HCT116 (cell line): ENCODE measurements around the gene BCL11B. TPM values are rescaled to one million over a fixed set of nuclear protein-coding genes. Genes with fewer than 3 reads are reported as not detected.
A peak's percentile ranks its signal among the peaks of the same experiment; 100 is the strongest.

Source experiments
- ATAC-seq: fragments of 200-7000 bp; cut with Tn5 transposase; 2 replicates; pipeline ENCODE4 v1.9.1; 2020; ENCODE audit warnings: mild to moderate bottlenecking, moderate library complexity
- BruUV-seq: library from RNA; stranded (reverse); fragments of 400-500 nt; replicated peaks from 2 replicates; lab custom pipeline; 2021; lab: Mats Ljungman, UMichigan
- CTCF ChIA-PET: fragments of 300-600 bp; sonication (Branson Sonifier 250); formaldehyde crosslinking; loops from one replicate; lab custom pipeline; 2021; ENCODE audit warnings: antibody characterized with exemption; lab: Charles Lee
- POLR2A ChIA-PET: fragments of 300-600, 350-600 bp; sonication (Branson Sonifier 250); formaldehyde crosslinking; loops from one replicate; lab custom pipeline; 2021; ENCODE audit warnings: antibody characterized with exemption; lab: Charles Lee
- RAD21 ChIA-PET, 2 experiments: fragments of 300-600 bp; sonication (Branson Sonifier 250); formaldehyde crosslinking; loops; one replicate each; lab custom pipeline; 2023; ENCODE audit warnings: low total read pairs in 2 of 2; ENCODE audit not compliant: uncharacterized antibody in 2 of 2, unreplicated experiment in 2 of 2, low non-redundant PET in 1 of 2; lab: Charles Lee
- DNase-seq: peaks from one replicate; pipeline ENCODE4 v3.0.0-alpha.2; 2010; ENCODE audit warnings: low read depth, low spot score
- H2AFZ ChIP-seq: fragments of 200-600 bp; shearing (Covaris generic), sonication (generic); 2 replicates; pipeline ENCODE4 v1.6.1; 2017; ENCODE audit warnings: low read depth, mixed run types, mixed read lengths, antibody characterized with exemption, low read length; ENCODE audit not compliant: poor library complexity, severe bottlenecking
- H3K27ac ChIP-seq: 2 replicates; pipeline ENCODE4 v1.5.1; 2012; ENCODE audit warnings: low read depth, low read length
- H3K27me3 ChIP-seq: fragments of 200-600 bp; sonication (generic); 2 replicates; pipeline ENCODE4 v1.6.1; 2016; ENCODE audit warnings: mixed run types, low read length, mixed read lengths; ENCODE audit not compliant: insufficient read depth
- H3K36me3 ChIP-seq, 2 experiments: fragments of 200-500 bp in 1 of 2; fragments of 200-600 bp in 1 of 2; sonication (Bioruptor generic) in 1 of 2; sonication (generic) in 1 of 2; 2 replicates each; pipeline versions ENCODE4 v1.5.1 to v1.6.1; 2014 to 2016; ENCODE audit warnings: low read length in 2 of 2, inconsistent platforms in 1 of 2, mixed read lengths in 1 of 2, mixed run types in 1 of 2; ENCODE audit not compliant: insufficient read depth in 2 of 2, control insufficient read depth in 1 of 2
- H3K4me1 ChIP-seq, 2 experiments: fragments of 200-600 bp in 1 of 2; sonication (generic) in 1 of 2; 2 replicates each; pipeline versions ENCODE4 v1.5.1 to v1.6.1; 2012 to 2017; ENCODE audit warnings: low read length in 2 of 2, inconsistent platforms in 1 of 2, mild to moderate bottlenecking in 1 of 2, mixed read lengths in 1 of 2, mixed run types in 1 of 2, moderate library complexity in 1 of 2; ENCODE audit not compliant: insufficient read depth in 2 of 2, control insufficient read depth in 1 of 2
- H3K4me2 ChIP-seq: fragments of 200-600 bp; sonication (generic); 2 replicates; pipeline ENCODE4 v1.6.1; 2017; ENCODE audit warnings: mixed run types, low read length, mixed read lengths
- H3K4me3 ChIP-seq, 2 experiments: fragments of 200-600 bp in 1 of 2; sonication (generic) in 1 of 2; replicated peaks in 1 of 2; 2 replicates each; pipeline ENCODE4 v1.5.1; 2011 to 2016; ENCODE audit warnings: low read length in 2 of 2, control low read depth in 1 of 2, low read depth in 1 of 2, mild to moderate bottlenecking in 1 of 2, mixed read lengths in 1 of 2, mixed run types in 1 of 2
- H3K79me2 ChIP-seq: fragments of 200-600 bp; sonication (generic); 2 replicates; pipeline ENCODE4 v1.6.1; 2017; ENCODE audit warnings: mild to moderate bottlenecking, mixed run types, low read length, moderate library complexity, mixed read lengths; ENCODE audit not compliant: insufficient read depth
- H3K9ac ChIP-seq: fragments of 200-600 bp; sonication (generic); 2 replicates; pipeline ENCODE4 v1.6.1; 2016; ENCODE audit warnings: low read length, mixed read lengths
- H3K9me2 ChIP-seq: fragments of 200-600 bp; sonication (generic), shearing (Covaris generic); 2 replicates; pipeline ENCODE4 v1.6.1; 2017; ENCODE audit warnings: mixed run types, mild to moderate bottlenecking, moderate library complexity; ENCODE audit not compliant: insufficient read depth
- H3K9me3 ChIP-seq, 2 experiments: fragments of 200-500 bp in 1 of 2; fragments of 200-600 bp in 1 of 2; sonication (Bioruptor generic) in 1 of 2; sonication (generic) in 1 of 2; 2 replicates each; pipeline ENCODE4 v1.6.1; 2014 to 2017; ENCODE audit warnings: low read length in 2 of 2, mixed read lengths in 2 of 2, inconsistent platforms in 1 of 2, low read depth in 1 of 2, mild to moderate bottlenecking in 1 of 2, mixed run types in 1 of 2, moderate library complexity in 1 of 2; ENCODE audit not compliant: control insufficient read depth in 1 of 2, insufficient read depth in 1 of 2
- H4K20me1 ChIP-seq: fragments of 200-600 bp; sonication (generic), shearing (Covaris generic); 2 replicates; pipeline ENCODE4 v1.6.1; 2017; ENCODE audit warnings: mixed run types, mild to moderate bottlenecking, moderate library complexity; ENCODE audit not compliant: insufficient read depth
- CBX3 ChIP-seq: IDR thresholded peaks from 2 replicates; pipeline ENCODE4 v1.6.1; 2012; ENCODE audit warnings: low read depth
- EZH2phosphoT487 ChIP-seq: fragments of 200-600 bp; IDR thresholded peaks from 2 replicates; pipeline ENCODE4 v1.6.1; 2018; ENCODE audit warnings: antibody characterized with exemption, borderline replicate concordance
- POLR2A ChIP-seq: IDR thresholded peaks from 2 replicates; pipeline ENCODE4 v1.7.0; 2011; ENCODE audit warnings: borderline replicate concordance; ENCODE audit not compliant: insufficient read depth, insufficient read length; ENCODE audit errors: extremely low read depth
- SIN3A ChIP-seq: IDR thresholded peaks from 2 replicates; pipeline ENCODE4 v1.6.1; 2012; ENCODE audit warnings: low read depth
- YY1 ChIP-seq: IDR thresholded peaks from 2 replicates; pipeline ENCODE4 v1.6.1; 2011; ENCODE audit warnings: low read length, low read depth, moderate library complexity, mild to moderate bottlenecking; ENCODE audit not compliant: insufficient replicate concordance; ENCODE audit errors: extremely low read depth
- ZNF274 ChIP-seq: fragments of 200-500 bp; sonication (Bioruptor generic); IDR thresholded peaks from 2 replicates; pipeline ENCODE4 v1.6.1; 2014; ENCODE audit warnings: mild to moderate bottlenecking, low read depth, low read length, inconsistent platforms
- intact Hi-C: fragments of 100-400 bp; cut with micrococcal nuclease; formaldehyde crosslinking; loops from 2 replicates; pipeline ENCODE4 v1.10.0; 2022
- total RNA-seq: library from RNA; stranded (reverse); gene quantifications from one replicate; pipeline ENCODE4 v1.2.1, GENCODE V29; 2021; ENCODE audit not compliant: unreplicated experiment
- TF ChIP-seq, protein P1 (sequence below): IDR thresholded peaks from 2 replicates; pipeline ENCODE4 v1.6.1; 2012; ENCODE audit warnings: low read depth

The BCL11B gene
- total RNA-seq, 1 experiment from 2014 or later = 1.1 TPM

DNA sequence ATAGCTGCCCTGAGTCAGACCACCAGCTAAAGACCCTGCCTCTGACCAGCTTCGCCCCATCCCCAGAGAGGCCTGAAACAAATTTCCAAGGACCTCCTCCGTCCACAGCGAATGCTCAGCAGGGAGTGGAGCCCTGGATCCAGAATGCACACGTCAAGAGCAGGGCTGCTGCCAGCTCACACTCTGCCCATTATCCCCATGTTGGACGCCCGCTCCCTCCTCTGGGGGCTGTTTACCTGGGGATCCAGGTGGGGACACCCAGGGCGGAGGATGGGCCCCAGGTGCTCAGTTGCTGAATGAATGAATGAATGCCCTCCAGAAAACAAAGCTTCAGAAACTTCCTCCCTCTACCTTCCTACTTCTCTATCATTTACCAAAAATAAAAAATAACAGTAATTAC is 18.1 kb downstream of the BCL11B start (continued):
- TF ChIP-seq, protein P1, sequence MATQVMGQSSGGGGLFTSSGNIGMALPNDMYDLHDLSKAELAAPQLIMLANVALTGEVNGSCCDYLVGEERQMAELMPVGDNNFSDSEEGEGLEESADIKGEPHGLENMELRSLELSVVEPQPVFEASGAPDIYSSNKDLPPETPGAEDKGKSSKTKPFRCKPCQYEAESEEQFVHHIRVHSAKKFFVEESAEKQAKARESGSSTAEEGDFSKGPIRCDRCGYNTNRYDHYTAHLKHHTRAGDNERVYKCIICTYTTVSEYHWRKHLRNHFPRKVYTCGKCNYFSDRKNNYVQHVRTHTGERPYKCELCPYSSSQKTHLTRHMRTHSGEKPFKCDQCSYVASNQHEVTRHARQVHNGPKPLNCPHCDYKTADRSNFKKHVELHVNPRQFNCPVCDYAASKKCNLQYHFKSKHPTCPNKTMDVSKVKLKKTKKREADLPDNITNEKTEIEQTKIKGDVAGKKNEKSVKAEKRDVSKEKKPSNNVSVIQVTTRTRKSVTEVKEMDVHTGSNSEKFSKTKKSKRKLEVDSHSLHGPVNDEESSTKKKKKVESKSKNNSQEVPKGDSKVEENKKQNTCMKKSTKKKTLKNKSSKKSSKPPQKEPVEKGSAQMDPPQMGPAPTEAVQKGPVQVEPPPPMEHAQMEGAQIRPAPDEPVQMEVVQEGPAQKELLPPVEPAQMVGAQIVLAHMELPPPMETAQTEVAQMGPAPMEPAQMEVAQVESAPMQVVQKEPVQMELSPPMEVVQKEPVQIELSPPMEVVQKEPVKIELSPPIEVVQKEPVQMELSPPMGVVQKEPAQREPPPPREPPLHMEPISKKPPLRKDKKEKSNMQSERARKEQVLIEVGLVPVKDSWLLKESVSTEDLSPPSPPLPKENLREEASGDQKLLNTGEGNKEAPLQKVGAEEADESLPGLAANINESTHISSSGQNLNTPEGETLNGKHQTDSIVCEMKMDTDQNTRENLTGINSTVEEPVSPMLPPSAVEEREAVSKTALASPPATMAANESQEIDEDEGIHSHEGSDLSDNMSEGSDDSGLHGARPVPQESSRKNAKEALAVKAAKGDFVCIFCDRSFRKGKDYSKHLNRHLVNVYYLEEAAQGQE = no peak

- H3K4me1 ChIP-seq = peaks cover 26 to 31% of the 10 kb centered on the region in 2 experiments
- ChIA-PET CTCF (interaction anchor here (1.9 kb wide), 1 partner anchor 10 kb away, joined by 5 read pairs; no protein-coding TSS in a partner anchor), POLR2A (interaction anchor here (1.2 kb wide), 1 partner anchor 17 kb away, joined by 3 read pairs; no protein-coding TSS in a partner anchor), RAD21 (no interaction called here)
- H3K79me2 ChIP-seq = no peaks in the 10 kb centered on the region
- peak overlapping the region; percentile 48 for H3K4me2 ChIP-seq
- no peaks in the 10 kb centered on the region for H4K20me1 ChIP-seq
- DNase-seq (no peak), ATAC-seq (peak; percentile 48)
- no peak overlapping the region for H3K4me3 ChIP-seq
- no peak overlapping the region for H3K27ac ChIP-seq
- no peak for TF ChIP-seq EZH2phosphoT487
- no peak for TF ChIP-seq ZNF274
- TF ChIP-seq POLR2A = no peak
- no peak for TF ChIP-seq YY1
- TF ChIP-seq SIN3A = no peak
- TF ChIP-seq, protein P1 = no peak
- TF ChIP-seq CBX3 = no peak
- no peak overlapping the region for H2AFZ ChIP-seq
- no peaks in the 10 kb centered on the region for H3K9me3 ChIP-seq
- intact Hi-C loops = no loop called here
- H3K9me2 ChIP-seq = no peaks in the 10 kb centered on the region
- no peaks in the 10 kb centered on the region for H3K36me3 ChIP-seq
- H3K27me3 ChIP-seq = no peaks in the 10 kb centered on the region
- no TSS peak for BruUV-seq
- H3K9ac ChIP-seq = no peak overlapping the region
These were observed 18.8 kb downstream of the BCL11B start for GRCh38 chr14:99252940-99253868.
